ENCODE measurements around the gene RHOU.

GRCh38 chr1:228753287-228753686 lies 18.0 kb downstream of the RHOU start:
- no peak for TF ChIP-seq CEBPB (IDR thresholded peaks at IDR 0.05)
- TF ChIP-seq, protein P1, sequence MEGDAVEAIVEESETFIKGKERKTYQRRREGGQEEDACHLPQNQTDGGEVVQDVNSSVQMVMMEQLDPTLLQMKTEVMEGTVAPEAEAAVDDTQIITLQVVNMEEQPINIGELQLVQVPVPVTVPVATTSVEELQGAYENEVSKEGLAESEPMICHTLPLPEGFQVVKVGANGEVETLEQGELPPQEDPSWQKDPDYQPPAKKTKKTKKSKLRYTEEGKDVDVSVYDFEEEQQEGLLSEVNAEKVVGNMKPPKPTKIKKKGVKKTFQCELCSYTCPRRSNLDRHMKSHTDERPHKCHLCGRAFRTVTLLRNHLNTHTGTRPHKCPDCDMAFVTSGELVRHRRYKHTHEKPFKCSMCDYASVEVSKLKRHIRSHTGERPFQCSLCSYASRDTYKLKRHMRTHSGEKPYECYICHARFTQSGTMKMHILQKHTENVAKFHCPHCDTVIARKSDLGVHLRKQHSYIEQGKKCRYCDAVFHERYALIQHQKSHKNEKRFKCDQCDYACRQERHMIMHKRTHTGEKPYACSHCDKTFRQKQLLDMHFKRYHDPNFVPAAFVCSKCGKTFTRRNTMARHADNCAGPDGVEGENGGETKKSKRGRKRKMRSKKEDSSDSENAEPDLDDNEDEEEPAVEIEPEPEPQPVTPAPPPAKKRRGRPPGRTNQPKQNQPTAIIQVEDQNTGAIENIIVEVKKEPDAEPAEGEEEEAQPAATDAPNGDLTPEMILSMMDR (IDR thresholded peaks at IDR 0.05), result no peak
- no peak for TF ChIP-seq GATA3 (IDR thresholded peaks at IDR 0.05; ENCODE audit: borderline replicate concordance)
- no peak for TF ChIP-seq POLR2AphosphoS2 (conservative IDR thresholded peaks at IDR 0.05; ENCODE audit: low read length)
- TF ChIP-seq POLR2A (IDR thresholded peaks at IDR 0.05; ENCODE audit: low read length), result no peak
- TF ChIP-seq REST (IDR thresholded peaks at IDR 0.05), result no peak
- TF ChIP-seq NPAS2 (CRISPR knock-in tag; IDR thresholded peaks at IDR 0.05; ENCODE audit: borderline replicate concordance), result no peak
- no peak for TF ChIP-seq JUN (IDR thresholded peaks at IDR 0.05)
- TF ChIP-seq MYC (IDR thresholded peaks at IDR 0.05; ENCODE audit: borderline replicate concordance, low read length), result no peak
- no peak for TF ChIP-seq ZFP36 (IDR thresholded peaks at IDR 0.05; ENCODE audit: borderline replicate concordance, partially characterized antibody)
- no peak for TF ChIP-seq BHLHE40 (IDR thresholded peaks at IDR 0.05; ENCODE audit: low read depth, low read length)
- no peak for TF ChIP-seq JUNB (IDR thresholded peaks at IDR 0.05)
- no peak for TF ChIP-seq CBX8 (IDR thresholded peaks at IDR 0.05)

Data from A549 (cell line).